HG03521 (cell line): ENCODE measurements around the gene SETBP1.

Experiments used
- ATAC-seq: cut with Tn5 transposase; IDR thresholded peaks from one replicate; pipeline ENCODE4 v1.9.1; 2021; ENCODE audit warnings: mild to moderate bottlenecking, moderate library complexity; ENCODE audit not compliant: unreplicated experiment

SETBP1 gene

GRCh38 chr18:44859263-44859662 is 178.6 kb downstream of the SETBP1 start:
- no peak for ATAC-seq

DNA sequence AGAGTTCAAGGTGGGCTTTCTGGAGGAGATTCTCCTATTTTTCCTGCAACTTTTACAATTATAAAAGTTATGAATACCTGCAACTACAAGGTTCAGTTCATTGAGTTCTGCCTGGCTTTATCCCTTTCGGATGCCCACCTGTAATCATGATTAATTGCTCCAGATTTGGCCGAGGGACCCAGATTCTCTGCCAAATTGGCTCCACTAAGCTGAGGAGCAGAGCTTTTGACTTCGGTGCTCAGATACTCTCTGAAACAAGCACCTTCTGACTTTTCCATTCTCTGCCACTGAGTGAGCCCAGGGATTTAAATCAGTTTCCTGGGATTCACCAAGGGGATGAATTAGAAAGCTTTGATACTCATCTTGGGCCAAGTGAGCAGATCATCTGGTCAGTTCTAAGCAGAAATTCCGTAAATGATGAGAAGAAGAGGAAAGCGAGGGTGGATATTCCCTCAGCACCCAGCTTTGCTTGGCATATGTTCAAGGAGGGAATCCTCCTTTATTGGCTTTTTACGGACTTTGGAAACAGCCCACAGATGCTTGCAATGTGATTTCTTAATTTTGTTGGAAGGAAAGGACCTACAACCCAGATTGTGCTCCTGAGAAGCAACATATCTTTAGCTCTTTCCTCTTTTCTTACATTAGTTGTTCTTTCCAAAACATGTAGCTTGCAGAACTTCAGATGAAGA is 179.2 kb downstream of the SETBP1 start:
- no peak for ATAC-seq

DNA sequence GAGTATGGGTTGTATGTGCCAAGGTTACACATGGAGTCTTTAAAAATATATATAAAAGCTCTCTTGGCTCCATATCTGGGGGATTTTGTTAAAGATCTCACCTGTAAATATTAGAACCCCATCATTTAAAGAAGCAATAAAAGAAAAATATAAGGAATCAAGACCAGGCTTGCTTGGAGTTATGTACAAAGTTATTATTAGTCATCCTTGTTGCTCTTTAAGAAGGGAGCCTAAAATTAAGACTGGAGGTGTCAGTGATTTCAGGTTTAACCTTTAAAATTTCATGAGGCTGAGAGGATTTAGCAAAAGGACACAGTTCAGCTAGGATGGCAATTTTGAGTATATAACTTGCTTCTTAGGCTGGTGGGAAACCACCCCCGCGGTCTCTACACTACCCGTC is 181.4 kb downstream of the SETBP1 start:
- ATAC-seq, result no peak

DNA sequence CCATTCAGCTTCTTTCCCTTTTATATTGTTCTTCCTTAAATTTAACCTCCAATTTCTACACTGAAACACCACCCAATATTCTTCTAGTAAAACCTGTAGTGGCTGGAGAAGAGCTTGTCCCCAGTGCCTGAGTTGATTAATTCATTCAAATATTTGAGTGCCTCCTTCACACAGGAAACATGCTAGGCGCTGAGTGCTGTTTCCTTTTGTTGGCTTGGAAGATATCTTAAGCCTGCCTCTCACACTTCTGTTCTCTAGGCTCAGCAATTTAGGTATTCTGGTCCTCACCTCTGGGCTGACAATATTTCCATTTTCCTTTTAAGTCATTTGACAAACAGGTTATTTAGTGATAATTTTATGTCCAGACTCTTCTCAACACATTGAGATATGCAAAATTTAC is 185.4 kb downstream of the SETBP1 start:
- no peak for ATAC-seq

- ATAC-seq, result no peak
Observed at GRCh38 chr18:44869533-44869932, 188.8 kb downstream of the SETBP1 start.

- peak; percentile 46 for ATAC-seq
Observed at GRCh38 chr18:44870631-44871502, 190.2 kb downstream of the SETBP1 start.

- ATAC-seq, result peak; percentile 47
Observed at GRCh38 chr18:44871771-44872170, 191.1 kb downstream of the SETBP1 start.

DNA sequence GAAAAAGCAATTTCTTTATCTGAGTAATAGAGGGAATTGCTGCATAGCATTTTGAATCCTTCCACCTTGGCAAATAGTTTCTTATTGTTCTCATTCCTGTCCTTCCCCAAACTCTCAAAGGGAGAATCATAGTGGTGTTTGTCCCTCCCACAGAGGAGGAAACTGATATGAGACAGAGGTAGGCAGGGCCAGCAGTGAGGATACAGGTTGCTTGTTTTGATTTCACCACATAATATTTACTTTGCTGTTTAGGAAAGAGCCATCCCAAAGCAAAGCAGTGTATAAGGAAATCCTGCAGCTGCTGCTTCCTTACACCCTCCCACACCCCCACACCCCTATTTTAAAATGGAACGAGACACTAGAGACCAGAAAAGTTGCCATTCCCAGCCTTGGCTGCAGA is 195.3 kb downstream of the SETBP1 start:
- ATAC-seq, result no peak

DNA sequence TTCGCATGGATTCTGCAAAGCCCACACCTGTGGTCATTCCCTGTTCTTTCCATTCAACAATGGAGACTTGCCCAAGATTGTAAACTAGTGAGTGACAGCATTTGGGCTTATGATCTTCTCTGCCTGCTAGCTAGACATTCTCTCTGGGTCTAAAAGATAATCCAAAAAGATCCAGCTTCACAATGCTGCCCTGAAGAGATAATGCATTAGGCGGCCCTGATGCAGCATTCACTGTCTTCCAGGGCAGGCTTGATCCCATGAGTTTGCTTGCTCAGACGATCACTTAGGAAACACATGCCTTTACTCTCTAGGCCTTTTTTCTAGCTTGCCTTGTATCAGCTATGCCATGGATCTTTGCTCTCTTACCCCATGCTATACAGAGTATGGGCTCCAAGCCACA is 196.1 kb downstream of the SETBP1 start:
- ATAC-seq, result no peak

DNA sequence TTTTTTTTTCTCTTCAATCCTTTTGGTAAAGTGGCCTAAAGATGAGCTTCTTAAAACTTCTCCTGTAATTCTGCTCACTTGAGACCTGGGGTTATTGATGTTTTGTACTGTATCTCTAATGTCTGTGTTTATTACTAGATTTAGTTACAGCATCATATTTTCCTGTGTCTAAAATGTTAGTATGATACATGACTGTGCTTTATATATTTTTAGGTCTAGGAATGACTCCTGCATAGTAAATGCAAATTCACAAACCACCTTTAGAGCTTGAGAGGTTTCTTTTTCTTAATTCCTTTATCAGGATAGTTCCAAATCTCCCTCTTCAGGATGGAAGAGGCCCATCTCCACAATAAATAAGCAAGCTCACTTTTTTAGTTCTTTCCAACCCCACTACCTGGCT is 197.6 kb downstream of the SETBP1 start:
- no peak for ATAC-seq

DNA sequence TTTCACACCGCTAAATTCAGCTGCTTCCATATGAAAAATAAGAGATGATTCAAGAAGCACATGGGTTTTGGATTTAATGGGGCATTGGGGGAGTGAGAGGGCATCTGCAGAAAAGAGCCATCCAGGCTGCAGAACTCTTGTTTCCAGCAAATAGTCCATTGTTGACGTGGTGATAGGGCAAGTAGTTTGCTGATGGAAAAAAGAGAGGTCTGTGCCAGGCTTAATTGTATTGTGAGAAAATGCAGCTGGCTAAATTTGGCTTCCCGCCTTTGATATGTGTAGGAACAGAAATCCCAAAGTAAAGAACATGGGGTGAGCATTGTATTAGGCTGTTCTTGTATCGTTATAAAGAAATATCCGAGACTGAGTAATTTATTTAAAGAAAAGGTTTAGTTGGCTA is 199.5 kb downstream of the SETBP1 start:
- no peak for ATAC-seq

- ATAC-seq, result no peak
Observed at GRCh38 chr18:44881461-44882162, 200.9 kb downstream of the SETBP1 start.

GRCh38 chr18:44882163-44882868 is 201.6 kb downstream of the SETBP1 start:
- ATAC-seq, result no peak

DNA sequence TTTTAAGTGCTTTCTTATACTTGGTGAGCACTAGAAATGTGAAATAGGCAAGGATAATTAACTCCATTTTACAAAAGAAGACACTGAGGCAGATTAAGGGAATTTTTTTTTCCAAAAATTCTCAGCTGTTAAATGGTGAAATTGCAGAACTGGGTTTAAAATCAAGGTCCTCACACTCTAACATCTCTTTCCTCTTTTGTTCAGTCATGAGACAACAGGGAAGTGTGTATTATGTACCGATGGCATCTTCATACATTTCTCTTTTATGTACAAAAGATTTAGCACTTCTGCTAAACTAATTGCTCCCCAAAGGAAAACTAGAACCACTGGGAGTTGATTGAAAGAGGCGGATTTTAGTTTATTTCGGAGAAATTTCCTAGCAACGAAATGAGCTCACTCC is 203.0 kb downstream of the SETBP1 start:
- ATAC-seq, result no peak

- no peak for ATAC-seq
Observed at GRCh38 chr18:44884431-44884830, 203.7 kb downstream of the SETBP1 start.

DNA sequence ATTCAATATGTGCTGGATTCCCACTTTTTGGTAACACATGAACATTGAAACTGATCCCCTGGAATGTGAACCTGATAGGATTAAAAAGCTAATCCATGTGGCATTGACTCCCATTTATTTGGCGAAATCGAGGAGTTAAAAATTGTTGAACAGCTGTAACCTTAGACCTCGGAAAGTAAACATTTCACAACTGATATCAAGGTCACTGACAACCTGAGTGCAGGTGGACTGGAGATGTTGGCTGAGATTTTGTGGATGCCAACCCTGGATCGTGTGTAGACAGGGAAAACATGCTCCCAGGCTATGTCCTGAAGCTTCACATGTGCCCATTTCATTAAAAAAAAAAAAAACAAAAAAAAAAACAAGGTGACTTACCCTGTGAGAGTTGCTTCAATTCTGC is 204.8 kb downstream of the SETBP1 start:
- no peak for ATAC-seq

DNA sequence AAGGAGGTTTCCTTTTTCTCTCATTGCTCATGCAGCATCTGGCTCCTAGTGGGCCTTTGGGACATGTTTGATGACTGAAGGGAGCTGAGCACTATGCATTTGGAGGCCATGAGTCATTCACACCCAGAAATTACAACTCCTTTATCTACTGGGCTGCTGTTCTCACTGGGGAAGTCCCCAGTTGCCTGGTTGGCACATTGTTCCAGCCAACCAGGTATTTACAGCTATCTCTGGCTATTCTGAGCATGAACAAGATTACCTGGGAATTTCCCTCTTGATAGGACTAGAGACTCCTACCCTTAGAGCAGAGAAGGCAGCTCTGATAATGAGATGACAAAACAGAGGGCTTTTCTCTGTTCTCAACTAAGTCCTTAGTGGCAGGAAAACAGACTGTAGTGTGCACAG is 206.5 kb downstream of the SETBP1 start:
- ATAC-seq, result peak; percentile 73

GRCh38 chr18:44889111-44889510 is 208.4 kb downstream of the SETBP1 start:
- ATAC-seq, result no peak

DNA sequence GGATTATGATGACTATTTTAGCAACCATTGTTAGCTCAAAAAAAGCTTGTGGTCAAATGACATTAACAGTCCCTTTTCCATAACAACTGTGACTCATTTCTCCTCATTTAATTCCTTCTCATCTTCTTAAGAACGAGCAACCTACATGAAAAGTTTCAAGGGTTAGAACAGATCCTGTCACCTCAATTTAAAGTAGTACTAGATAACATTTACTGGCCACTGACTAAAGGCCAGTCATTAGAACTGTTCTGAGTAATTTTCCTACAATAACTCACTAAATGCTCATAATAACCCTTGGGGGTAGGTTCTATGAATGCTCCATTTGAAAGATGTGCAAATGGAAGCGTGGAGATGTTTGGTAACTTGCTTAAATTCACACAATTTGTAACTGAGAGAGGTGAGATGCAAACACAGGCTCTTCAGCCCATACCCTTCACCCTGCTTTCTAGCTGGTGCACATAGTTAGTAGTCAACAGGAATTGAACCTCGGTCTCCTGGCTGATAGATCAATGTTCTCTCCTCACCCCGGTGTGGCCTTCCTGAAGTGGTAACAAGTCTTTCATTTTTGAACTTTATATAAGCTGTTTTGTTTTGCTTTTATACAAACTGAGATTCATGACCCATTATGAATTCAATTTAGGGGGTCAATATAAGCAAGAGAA is 212.5 kb downstream of the SETBP1 start:
- no peak for ATAC-seq

DNA sequence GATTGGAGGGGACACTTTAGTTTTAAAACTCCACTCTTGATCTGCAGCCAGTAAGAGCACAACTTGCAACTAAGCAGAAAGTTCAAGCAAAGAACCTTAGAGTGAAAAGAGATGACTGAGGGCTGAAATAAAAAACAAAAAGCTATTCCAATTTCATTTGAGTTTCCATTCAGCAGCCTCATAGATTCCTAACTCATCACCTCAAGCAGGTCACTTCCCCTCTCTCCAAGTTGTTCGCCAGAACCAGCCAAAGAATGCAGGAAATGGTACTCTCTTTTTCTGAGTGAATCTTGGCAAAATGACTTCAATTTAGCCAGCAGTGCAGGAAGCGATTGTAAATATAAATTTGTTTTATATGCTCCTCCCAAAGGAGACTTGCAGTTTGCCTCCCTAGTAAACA is 213.3 kb downstream of the SETBP1 start:
- ATAC-seq, result no peak
